Stimulated activated CD4-positive, alpha-beta T cell treated with anti-CD3 and anti-CD28 coated beads, TNF-alpha, amount 100 ng/mL, for 24 hours (primary cell): ENCODE results near the gene XBP1.
A peak's percentile ranks its signal among the peaks of the same experiment; 100 is the strongest.
"Not testable (repeated sequence)": the region's sequence is repeated elsewhere in the genome, so short reads cannot be mapped to it uniquely, and the experiment has no call there.

Source experiments
- DNase-seq, 3 experiments: peaks; one replicate each; pipeline ENCODE4 v3.0.0-alpha.2; 2020; ENCODE audit warnings: low read depth in 3 of 3

XBP1 gene

GRCh38 chr22:28792491-28793383, 7.6 kb downstream of the XBP1 start:
- DNase-seq: no peak

- no peak for DNase-seq
These were observed 8.4 kb downstream of the XBP1 start for GRCh38 chr22:28791841-28792490.

DNA sequence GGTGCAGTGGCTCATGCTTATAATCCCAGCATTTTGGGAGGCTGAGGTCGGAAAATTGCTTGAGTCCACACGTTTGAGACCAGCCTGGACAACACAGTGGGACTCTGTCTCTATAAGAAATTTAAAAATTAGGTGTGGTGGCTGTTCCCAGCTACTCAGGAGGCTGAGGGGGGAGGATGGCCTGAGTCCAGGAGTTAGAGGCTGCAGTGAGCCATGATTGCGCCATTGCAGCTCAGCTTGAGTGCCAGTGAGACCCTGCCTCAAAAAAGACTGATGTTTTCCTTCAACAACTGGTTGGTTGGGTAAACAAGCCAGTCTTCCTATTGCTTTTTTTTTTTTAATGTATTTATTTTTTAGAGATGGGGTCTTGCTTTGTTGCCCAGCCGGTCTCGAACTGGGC, 9.2 kb downstream of the XBP1 start:
- no peak for DNase-seq

- no peak for DNase-seq
These were observed 11.8 kb downstream of the XBP1 start for GRCh38 chr22:28788601-28789000.

DNA sequence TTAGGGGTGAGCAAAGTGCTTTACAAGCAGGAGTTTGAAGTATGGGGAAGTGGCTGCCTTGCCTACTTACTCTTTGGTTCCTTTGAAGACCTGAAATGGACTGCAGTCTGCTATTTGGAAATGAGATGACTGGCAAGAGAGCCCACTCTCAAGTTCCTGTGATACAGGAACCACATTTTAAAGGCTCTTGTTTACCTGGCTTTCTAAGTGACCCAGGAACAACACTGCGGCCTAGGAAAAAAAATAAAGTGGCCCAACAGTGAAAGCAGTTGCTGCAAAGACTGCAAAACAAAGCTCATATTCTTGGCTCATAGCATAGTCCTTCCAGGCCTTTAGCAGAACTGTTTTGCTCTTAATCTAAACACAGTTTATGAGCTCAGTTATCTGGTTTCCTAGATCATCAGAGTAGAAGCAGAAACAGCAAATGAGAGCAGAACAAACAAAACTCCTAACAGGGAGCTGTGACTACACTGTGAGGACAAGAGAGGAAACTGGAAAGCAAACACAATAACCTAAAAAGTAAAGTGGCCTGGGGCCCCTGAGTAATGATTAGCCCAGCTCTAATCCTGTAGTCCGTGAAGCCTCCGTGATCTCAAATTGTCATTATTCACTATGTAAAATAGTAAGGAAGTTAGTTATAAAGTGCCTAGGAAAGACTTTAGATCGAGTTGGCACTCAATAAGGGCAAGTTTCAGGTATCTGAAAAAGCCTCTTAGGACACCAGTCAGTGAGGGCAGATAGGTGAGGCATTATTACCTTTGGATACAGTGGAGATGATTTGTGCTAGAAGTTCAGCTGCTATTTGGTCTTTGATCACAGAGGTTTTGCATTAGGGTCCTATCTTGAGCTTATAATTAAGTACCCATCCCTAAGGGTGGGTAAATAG, 16.3 kb downstream of the XBP1 start:
- no peak for DNase-seq

- DNase-seq: no peak
These were observed 20.1 kb downstream of the XBP1 start for GRCh38 chr22:28780296-28780695.

DNA sequence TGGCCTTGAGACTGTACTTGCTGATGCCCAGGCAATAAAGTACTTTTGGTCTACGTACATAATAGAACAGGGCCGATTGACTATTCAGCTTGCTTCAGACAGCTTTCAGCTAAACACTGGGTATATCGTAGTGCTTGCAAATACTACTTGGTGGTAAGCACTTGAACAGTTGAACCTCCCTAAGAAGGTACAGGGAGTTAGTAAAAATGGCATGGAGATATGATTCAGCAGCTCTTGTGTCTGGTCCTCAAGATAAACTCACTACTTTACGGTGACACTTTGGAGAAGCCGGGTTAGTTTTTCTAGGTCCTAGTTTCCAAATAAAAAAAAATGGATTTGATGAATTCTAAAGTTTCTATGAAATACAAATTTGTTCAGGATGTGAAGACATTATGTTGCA, 20.5 kb downstream of the XBP1 start:
- DNase-seq: no peak

GRCh38 chr22:28774378-28774777, 26.0 kb downstream of the XBP1 start:
- DNase-seq: no peak

DNA sequence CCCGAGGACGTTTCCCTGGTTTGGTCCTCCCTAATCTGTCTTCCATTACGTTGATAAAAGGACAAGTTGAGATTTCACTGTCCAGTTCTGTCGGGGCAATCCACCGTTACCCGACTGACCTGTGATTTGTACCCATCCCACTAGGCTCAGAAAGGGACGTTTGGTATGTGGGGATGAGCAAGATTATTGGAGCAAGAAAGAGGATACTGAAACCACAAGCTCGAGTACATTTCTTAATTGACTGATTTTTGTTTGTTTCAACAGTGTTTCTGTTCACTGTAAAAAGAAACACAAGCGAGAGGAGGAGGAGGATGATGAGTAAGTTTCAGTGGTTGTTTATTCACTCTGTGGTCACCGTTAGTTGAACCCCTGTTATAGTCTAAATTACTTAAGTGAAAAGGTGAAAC, 26.9 kb downstream of the XBP1 start:
- DNase-seq: no peak

DNA sequence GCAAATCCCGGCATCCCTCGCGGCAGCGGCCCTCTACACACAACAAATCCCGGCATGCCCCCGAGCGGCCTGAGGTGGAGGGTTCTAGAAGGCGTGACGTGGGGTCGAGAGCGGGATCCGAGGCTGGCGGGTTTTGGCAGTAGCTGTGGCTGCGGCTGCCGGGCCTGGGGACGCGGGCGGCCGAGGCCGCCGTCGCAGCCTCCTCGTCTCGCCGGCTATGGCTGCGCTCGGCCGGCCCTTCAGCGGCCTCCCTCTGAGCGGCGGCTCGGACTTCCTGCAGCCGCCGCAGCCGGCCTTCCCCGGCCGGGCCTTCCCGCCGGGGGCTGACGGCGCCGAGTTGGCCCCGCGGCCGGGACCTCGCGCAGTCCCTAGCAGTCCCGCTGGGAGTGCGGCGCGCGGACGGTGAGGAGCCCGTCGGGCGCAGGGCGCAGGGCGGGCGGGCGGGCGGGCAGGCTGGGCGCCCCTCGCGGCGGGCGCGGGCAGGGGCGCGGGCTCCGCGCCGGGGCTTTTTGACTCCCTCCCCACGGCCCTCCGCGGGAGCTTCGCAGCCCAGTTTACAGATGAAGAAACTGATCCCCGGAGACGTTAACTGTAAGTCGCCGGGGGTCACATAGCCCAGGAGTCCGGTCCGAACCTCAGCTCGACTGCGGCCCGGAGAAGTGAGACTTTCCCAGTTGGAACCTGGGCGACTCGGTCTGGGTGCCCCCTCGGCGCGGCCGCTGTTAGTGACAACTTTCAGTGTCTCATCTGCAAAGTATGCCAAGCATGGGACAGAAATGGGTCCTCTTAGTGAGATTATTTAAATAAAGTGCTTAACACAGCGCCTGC, 27.5 kb downstream of the XBP1 start, which contains the start of gene CCDC117:
TSS of gene CCDC117 (plus strand) at position 63 of the 828 bp plus-strand sequence. CDS start at position 218, 155 bp downstream.
- DNase-seq: peak; percentile 82 to 93 (median 89)

- no peak for DNase-seq
These were observed 29.1 kb downstream of the XBP1 start for GRCh38 chr22:28771195-28771791.

DNA sequence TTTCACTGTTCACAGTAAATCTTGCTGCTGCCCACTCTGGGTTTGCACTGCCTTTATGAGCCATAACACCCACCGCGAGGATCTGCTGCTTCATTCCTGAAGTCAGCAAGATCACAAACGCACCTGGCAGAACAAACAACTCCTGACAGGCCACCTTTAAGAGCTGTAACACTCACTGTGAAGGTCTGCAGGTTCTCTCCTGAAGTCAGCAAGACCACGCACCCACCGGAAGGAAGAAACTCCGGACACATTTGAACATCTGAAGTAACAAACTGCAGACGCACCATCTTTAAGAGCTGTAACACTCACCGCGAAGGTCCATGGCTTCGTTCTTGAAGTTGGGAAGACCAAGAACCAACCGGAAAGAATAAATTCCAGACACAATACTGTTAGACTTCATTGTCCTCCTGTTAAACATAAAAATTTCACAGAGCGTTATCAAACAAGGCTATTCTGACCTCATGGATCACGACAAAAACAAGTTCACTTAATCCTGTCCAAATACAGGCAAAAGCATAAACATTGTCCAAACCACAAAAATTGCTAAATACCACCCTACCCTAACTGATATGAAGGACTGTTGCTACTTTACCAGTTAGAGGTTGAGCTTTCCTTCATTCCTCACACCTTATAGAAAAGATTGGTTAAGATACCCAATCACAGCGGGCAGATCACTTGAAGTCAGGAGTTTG, 30.8 kb downstream of the XBP1 start:
- no peak for DNase-seq

GRCh38 chr22:28768701-28769393, 31.5 kb downstream of the XBP1 start:
- DNase-seq: no peak

DNA sequence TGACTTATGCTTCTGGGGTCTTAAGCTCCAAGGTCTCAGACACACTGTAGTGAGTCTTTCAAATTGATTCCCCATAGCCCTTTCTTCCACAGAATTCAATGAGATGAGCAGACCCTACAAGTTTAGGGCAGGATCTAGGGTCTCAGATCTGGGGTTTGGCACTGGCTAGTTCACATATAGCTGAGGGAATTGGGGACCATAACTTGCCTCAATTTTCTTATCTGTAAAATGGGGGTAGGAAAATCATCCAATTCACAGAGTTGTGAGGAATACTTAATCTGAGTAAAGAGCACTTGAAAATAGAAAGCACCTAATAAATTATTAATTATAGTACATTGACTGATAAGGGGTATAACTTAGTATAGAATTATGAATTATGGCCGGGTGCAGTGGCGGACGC, 33.7 kb downstream of the XBP1 start:
- no peak for DNase-seq

GRCh38 chr22:28762000-28762399, 38.4 kb downstream of the XBP1 start:
- not testable (repeated sequence) for DNase-seq

DNA sequence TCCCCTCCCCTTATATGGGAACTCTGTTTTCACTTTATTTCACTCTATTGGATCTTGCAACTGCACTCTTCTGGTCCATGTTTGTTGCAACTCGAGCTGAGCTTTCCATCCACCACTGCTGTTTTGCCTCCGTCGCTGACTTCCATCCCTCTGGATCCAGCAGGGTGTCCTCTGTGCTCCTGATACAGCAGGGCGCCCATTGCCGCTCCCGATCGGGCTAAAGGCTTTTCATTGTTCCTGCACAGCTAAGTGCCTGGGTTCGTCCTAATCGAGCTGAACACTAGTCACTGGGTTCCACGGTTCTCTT, 39.0 kb downstream of the XBP1 start:
- DNase-seq: no peak

DNA sequence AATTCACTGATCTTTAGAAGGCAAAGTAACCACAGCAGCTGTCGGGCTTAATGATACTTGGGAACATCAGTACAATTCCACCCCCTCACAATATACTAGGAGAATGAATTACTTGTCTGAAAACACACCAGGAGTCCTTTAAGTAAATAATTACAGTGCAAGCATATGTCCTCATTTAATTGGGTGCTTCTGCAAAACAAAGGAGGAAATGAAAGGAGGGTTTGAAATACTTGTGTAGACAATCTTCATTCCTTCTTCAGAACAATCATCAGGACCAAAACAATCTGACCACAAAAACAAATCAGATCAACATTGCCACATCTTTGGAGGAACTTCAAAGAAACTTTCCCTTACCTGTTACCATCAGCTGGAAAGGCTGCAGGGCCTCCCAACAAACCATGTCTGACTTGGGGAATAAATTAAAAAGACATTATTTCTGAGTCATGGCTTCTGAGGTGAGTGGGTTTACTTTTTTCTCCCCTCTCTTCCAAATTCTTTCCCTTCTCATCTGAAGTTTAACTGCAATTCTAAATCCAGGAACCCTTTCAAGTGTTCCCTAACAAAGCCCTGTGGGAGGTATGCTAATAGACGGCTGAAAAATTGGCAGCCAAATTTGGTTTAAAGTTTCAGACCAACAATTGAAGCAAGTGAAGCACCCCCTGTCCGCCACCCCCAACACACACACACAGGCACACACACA, 40.4 kb downstream of the XBP1 start:
- DNase-seq: no peak

GRCh38 chr22:28754512-28754911, 45.9 kb downstream of the XBP1 start:
- not testable (repeated sequence) for DNase-seq

GRCh38 chr22:28750471-28750881, 49.9 kb downstream of the XBP1 start:
- no peak for DNase-seq
